HG02678 (cell line): Measurements from ENCODE around the gene TSPAN33.
"Not testable (repeated sequence)": the region's sequence is repeated elsewhere in the genome, so short reads cannot be mapped to it uniquely, and the experiment has no call there.

ENCODE experiments used
- ATAC-seq: cut with Tn5 transposase; IDR thresholded peaks from one replicate; pipeline ENCODE4 v1.9.1; 2021; ENCODE audit warnings: mild to moderate bottlenecking, moderate library complexity; ENCODE audit not compliant: unreplicated experiment

Gene TSPAN33

GRCh38 chr7:129205987-129206785 is 61.7 kb downstream of the TSPAN33 start:
- no peak for ATAC-seq

- ATAC-seq = no peak
These were observed 64.2 kb downstream of the TSPAN33 start for GRCh38 chr7:129208667-129209066.

GRCh38 chr7:129209067-129209926 is 64.8 kb downstream of the TSPAN33 start:
- ATAC-seq = no peak

- ATAC-seq = peak; percentile 72
These were observed 65.9 kb downstream of the TSPAN33 start for GRCh38 chr7:129210256-129210988.

GRCh38 chr7:129210989-129211312 is 66.4 kb downstream of the TSPAN33 start:
- no peak for ATAC-seq

- ATAC-seq = no peak
These were observed 67.6 kb downstream of the TSPAN33 start for GRCh38 chr7:129212126-129212525.

GRCh38 chr7:129212596-129212995 is 68.1 kb downstream of the TSPAN33 start:
- ATAC-seq = no peak

GRCh38 chr7:129213828-129214227 is 69.3 kb downstream of the TSPAN33 start:
- no peak for ATAC-seq

- not testable (repeated sequence) for ATAC-seq
These were observed 71.2 kb downstream of the TSPAN33 start for GRCh38 chr7:129215691-129216090.

GRCh38 chr7:129216101-129216715 is 71.7 kb downstream of the TSPAN33 start:
- ATAC-seq = not testable (repeated sequence)

GRCh38 chr7:129216821-129217416 is 72.4 kb downstream of the TSPAN33 start:
- not testable (repeated sequence) for ATAC-seq

- no peak for ATAC-seq
These were observed 74.1 kb downstream of the TSPAN33 start for GRCh38 chr7:129218514-129219062.

GRCh38 chr7:129219166-129219565 is 74.7 kb downstream of the TSPAN33 start:
- not testable (repeated sequence) for ATAC-seq
